Heart right ventricle (tissue), 16 donors: Measurements from ENCODE around the gene FTSJ3. TPM values are rescaled to one million over a fixed set of nuclear protein-coding genes. Genes with fewer than 3 reads are reported as not detected.
A peak's percentile ranks its signal among the peaks of the same experiment; 100 is the strongest.

Experiments used
- ATAC-seq, 8 donors: fragments of 200-7000 bp; cut with Tn5 transposase; one replicate each; pipeline ENCODE4 v1.9.1; 2020; ENCODE audit warnings: mild to moderate bottlenecking in 8 of 8, moderate library complexity in 8 of 8, moderate number of reproducible peaks in 1 of 8
- DNase-seq, 2 donors: peaks; one replicate each; pipeline ENCODE4 v3.0.0-alpha.2; 2020
- H3K27ac ChIP-seq, 10 donors: fragments of 200-600 bp; sonication (generic) in 2 of 10; one replicate each; pipeline versions ENCODE4 v1.5.0 to v1.8.0; 2020 to 2022; ENCODE audit warnings: mild to moderate bottlenecking in 3 of 10
- H3K27me3 ChIP-seq, 7 donors: fragments of 200-600 bp; one replicate each; pipeline ENCODE4 v1.8.0; 2021 to 2022; ENCODE audit warnings: mild to moderate bottlenecking in 2 of 7
- H3K36me3 ChIP-seq, 9 donors: fragments of 200-600 bp; sonication (generic) in 1 of 9; one replicate each; pipeline versions ENCODE4 v1.5.0 to v1.8.0; 2020 to 2022; ENCODE audit warnings: mild to moderate bottlenecking in 2 of 9
- H3K4me1 ChIP-seq, 9 donors: fragments of 200-600 bp; sonication (generic) in 1 of 9; one replicate each; pipeline versions ENCODE4 v1.5.0 to v1.8.0; 2020 to 2022; ENCODE audit warnings: mild to moderate bottlenecking in 4 of 9
- H3K4me3 ChIP-seq, 10 donors: fragments of 200-600 bp; sonication (generic) in 2 of 10; one replicate each; pipeline versions ENCODE4 v1.5.0 to v1.8.0; 2020 to 2022; ENCODE audit warnings: mild to moderate bottlenecking in 7 of 10, moderate library complexity in 2 of 10
- H3K9me3 ChIP-seq, 11 donors: fragments of 200-600 bp in 10 of 11; sonication (generic) in 2 of 11; one replicate each; pipeline versions ENCODE4 v1.5.0 to v1.8.0; 2013 to 2022; ENCODE audit warnings: mild to moderate bottlenecking in 2 of 11, control low read depth in 1 of 11, moderate library complexity in 1 of 11
- CTCF ChIP-seq, 9 donors: fragments of 200-600 bp; sonication (generic) in 2 of 9; IDR thresholded peaks; one replicate each; pipeline versions ENCODE4 v1.5.0 to v1.8.0; 2021 to 2022; ENCODE audit warnings: antibody characterized with exemption in 9 of 9, mild to moderate bottlenecking in 5 of 9, moderate library complexity in 1 of 9
- WGBS, 2 donors: extraction: QIAGEN DNeasy Blood & Tissue Kit; methylation state at CpG; one replicate each; pipeline ENCODE4 v1.1.7; 2013; ENCODE audit warnings: inconsistent platforms in 1 of 2; 5-methylcytosine and 5-hydroxymethylcytosine counted together
- intact Hi-C, 10 donors: fragments of 100-400 bp; cut with DNase I; formaldehyde crosslinking; loops; one replicate each; pipeline versions ENCODE4 v1.11.1 to v1.14.2; 2022
- polyA plus RNA-seq, 2 donors: library from polyadenylated mRNA; stranded (reverse); fragments of 200-250 nt; gene quantifications; one replicate each; pipeline ENCODE4 v1.2.3, GENCODE V29; 2013
- total RNA-seq, 10 donors: library from RNA; stranded (reverse); fragmentation: NEBNext Ultra II Directional in 3 of 10; extraction: Animal tissue kit (Norgen Biotek cat#: 25700) in 3 of 10; gene quantifications; one replicate each; pipeline versions ENCODE4 v1.2.1 to v1.2.4, GENCODE V29; 2021 to 2023
- donor health status: Arrhythmogenic right ventricular cardiomyopathy.
- donor health status: ischemic (EF 13 %, LVEDD 7.1; RV severe dilation, severe dysfunction).
- donor health status: healthy with polysubstance abuse.
- donor health status: DM: no; HTN: yes; CAD: no.
- donor health status: DM: no; HTN: no; CAD: no.
- donor health status: ischemic (EF 25% LVEDD 6.9; RV normal size, moderate dysfunction).
- donor health status: ischemic (EF 25% LVEDD 5.7; RV mildly dilated, moderate dysfunction).
- donor health status: healthy.
- donor health status: DM: yes; HTN: yes; CAD: no.
- donor health status: Ischemic cardiomyopathy.
- donor health status: ischemic (EF 35%, LVEDD 5.7; RV mildly dilated, moderate dysfunction).
- donor health status: nonischemic (EF 11% LVEDD 7.7; RV severe dilation, severe dysfunction).
- donor health status: DM: yes; HTN: yes; CAD: no.
- donor health status: PGD.
- donor health status: ischemic (EF 29% LVEDD 5.4; RV normal size, mild dysfunction).
- donor health status: nonischemic (EF 23%, LVEDD 6.1; RV moderate dilation, normal function).

FTSJ3 gene
- total and polyA plus RNA-seq, 12 donors = 14.0 to 43.0 (median 28.4) TPM

GRCh38 chr17:63830904-63831491 lies 3.5 kb upstream of the FTSJ3 start:
- Histone ChIP-seq H3K27ac (peak overlapping the region in 1 of 10 donors; percentile 10), H3K9me3 (no peaks in the 10 kb centered on the region), H3K4me3 (no peak overlapping the region), H3K36me3 (peaks cover 4 to 76% (median 66%) of the 10 kb centered on the region in 9 donors), H3K27me3 (no peaks in the 10 kb centered on the region), H3K4me1 (peaks cover 5 to 36% (median 26%) of the 10 kb centered on the region in 9 donors)
- no peak for TF ChIP-seq CTCF (IDR thresholded peaks at IDR 0.05)
- 91 to 93% methylated on average over 15 of the region's 15 CpGs for WGBS, 2 donors
- no peak for ATAC-seq
- intact Hi-C loops = loop anchor here in 1 of 10 donors (10.0 kb wide), 1 partner anchor 136 kb away; no protein-coding TSS in a partner anchor
- DNase-seq = no peak

GRCh38 chr17:63830278-63830677 lies 2.8 kb upstream of the FTSJ3 start:
- H3K27ac ChIP-seq = no peak overlapping the region
- intact Hi-C loops = loop anchor here in 1 of 10 donors (10.0 kb wide), 1 partner anchor 135 kb away; no protein-coding TSS in a partner anchor
- peaks cover 5 to 42% (median 32%) of the 10 kb centered on the region in 9 donors for H3K4me1 ChIP-seq
- DNase-seq = no peak
- H3K36me3 ChIP-seq = peaks cover 4 to 76% (median 64%) of the 10 kb centered on the region in 9 donors
- no peak for ATAC-seq
- H3K27me3 ChIP-seq = no peaks in the 10 kb centered on the region
- H3K4me3 ChIP-seq = no peak overlapping the region
- H3K9me3 ChIP-seq = no peaks in the 10 kb centered on the region
- 94 to 95% methylated on average over 5 of the region's 5 CpGs for WGBS, 2 donors
- TF ChIP-seq CTCF (IDR thresholded peaks at IDR 0.05) = no peak

GRCh38 chr17:63828936-63829335 lies 1.5 kb upstream of the FTSJ3 start:
- Histone ChIP-seq H3K4me3 (peak overlapping the region in 1 of 10 donors; percentile 69), H3K4me1 (peaks cover 5 to 33% (median 29%) of the 10 kb centered on the region in 9 donors), H3K27ac (peak overlapping the region in 1 of 10 donors; percentile 96), H3K27me3 (no peaks in the 10 kb centered on the region), H3K9me3 (no peaks in the 10 kb centered on the region), H3K36me3 (peaks cover 4 to 76% (median 66%) of the 10 kb centered on the region in 9 donors)
- intact Hi-C loops = loop anchor here in 3 of 10 donors (5.0 to 10.0 kb wide), 3 partner anchors 52 to 676 kb away; partner anchors contain the start of genes CCDC47 (in 2 of the 3), DDX42 (in 2 of the 3), CEP95 (in 1 of the 3) and DDX5 (in 1 of the 3)
- ATAC-seq = no peak
- TF ChIP-seq CTCF (IDR thresholded peaks at IDR 0.05) = no peak
- DNase-seq = no peak
- 94 to 95% methylated on average over 3 of the region's 3 CpGs for WGBS, 2 donors

- DNase-seq (no peak), ATAC-seq (no peak)
- 0 to 2% methylated on average over 19 of the region's 19 CpGs for WGBS, 2 donors
- Histone ChIP-seq H3K27ac (peak overlapping the region; percentile 84 to 98 (median 94)), H3K27me3 (no peaks in the 10 kb centered on the region), H3K9me3 (no peaks in the 10 kb centered on the region), H3K4me1 (peaks cover 5 to 33% (median 29%) of the 10 kb centered on the region in 9 donors), H3K4me3 (peak overlapping the region; percentile 69 to 98 (median 86)), H3K36me3 (peaks cover 5 to 76% (median 65%) of the 10 kb centered on the region in 9 donors)
- TF ChIP-seq CTCF (IDR thresholded peaks at IDR 0.05) = no peak
- intact Hi-C loops = loop anchor here in 6 of 10 donors (1.0 to 10.0 kb wide), 4 partner anchors 14 to 677 kb away; partner anchors contain the start of genes SMARCD2 (in 3 of the 6), CCDC47 (in 2 of the 6), DDX42 (in 2 of the 6) and CEP95 (in 1 of the 6)
Measured at GRCh38 chr17:63827801-63828221, 348 bp upstream of the FTSJ3 start.
